H7 (cell line): ENCODE measurements around the gene SGCD. TPM values are rescaled to one million over a fixed set of nuclear protein-coding genes. Genes with fewer than 3 reads are reported as not detected.
"Not testable (repeated sequence)": the region's sequence is repeated elsewhere in the genome, so short reads cannot be mapped to it uniquely, and the experiment has no call there.

Experiments
- DNase-seq: peaks from one replicate; pipeline ENCODE4 v3.0.0; 2012
- H3K27me3 ChIP-seq: 2 replicates; pipeline ENCODE4 v1.6.0; 2011; ENCODE audit warnings: mild to moderate bottlenecking, low read length; ENCODE audit not compliant: control insufficient read depth, insufficient read depth
- H3K36me3 ChIP-seq: replicated peaks from 2 replicates; pipeline ENCODE4 v1.5.1; 2011; ENCODE audit warnings: low read length; ENCODE audit not compliant: control insufficient read depth, insufficient read depth
- H3K4me3 ChIP-seq: 2 replicates; pipeline ENCODE4 v1.5.1; 2011; ENCODE audit warnings: low read depth, mild to moderate bottlenecking, control low read depth, low read length, moderate library complexity; ENCODE audit not compliant: insufficient read depth
- total RNA-seq: library from RNA; depleted of rRNA; stranded (reverse); fragments of >200 nt; shearing (Covaris generic); gene quantifications from 2 replicates; pipeline ENCODE4 v1.2.3, GENCODE V29; 2014

The SGCD gene
- total RNA-seq, 1 experiment from 2014 or later, result not detected

DNA sequence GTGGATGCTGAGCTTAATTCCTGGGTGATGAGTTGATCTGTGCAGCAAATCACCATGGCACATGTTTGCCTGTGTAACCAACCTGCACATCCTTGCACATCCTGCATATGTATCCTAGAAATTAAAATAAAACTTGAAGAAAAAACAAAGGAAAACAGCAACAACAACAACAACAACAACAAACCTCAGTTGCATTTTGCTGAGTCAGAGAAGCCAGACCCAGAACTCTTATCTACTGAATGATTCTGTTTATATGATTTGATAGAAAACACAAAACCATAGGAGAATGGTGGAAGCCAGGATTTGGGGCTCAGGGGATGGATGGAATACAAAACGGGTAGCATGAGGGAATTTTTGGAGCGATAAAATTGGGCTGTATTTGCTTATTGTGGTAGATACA is 307.3 kb downstream of the SGCD start:
- H3K36me3 ChIP-seq, result no peaks in the 10 kb centered on the region
- no peak overlapping the region for H3K4me3 ChIP-seq
- no peaks in the 10 kb centered on the region for H3K27me3 ChIP-seq
- DNase-seq, result no peak

DNA sequence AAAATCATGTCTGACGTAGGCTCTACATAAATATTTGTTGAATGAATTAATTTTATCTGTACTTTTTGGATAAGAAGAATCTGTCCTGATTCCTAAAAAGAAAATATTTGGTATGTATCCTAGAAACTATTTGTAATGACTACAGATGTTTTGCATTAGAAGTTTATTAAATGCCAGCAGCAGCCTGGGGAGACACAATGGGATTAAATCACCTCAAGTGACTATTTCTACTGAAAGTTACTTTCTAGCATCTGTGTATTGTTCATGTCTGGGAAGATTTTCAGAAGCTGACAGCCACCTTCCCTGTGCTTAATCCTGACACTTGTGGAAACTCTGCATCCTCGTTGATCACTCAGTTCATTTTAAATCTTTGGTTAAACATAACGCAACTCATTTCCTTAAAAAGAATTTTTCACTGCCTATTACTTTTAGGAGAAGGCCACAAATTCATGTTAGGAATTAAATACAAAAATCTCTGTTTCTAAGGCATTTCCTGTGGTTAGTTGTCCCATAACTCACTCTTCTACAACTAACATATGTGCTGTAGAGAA is 313.8 kb downstream of the SGCD start:
- H3K4me3 ChIP-seq, result no peak overlapping the region
- no peaks in the 10 kb centered on the region for H3K36me3 ChIP-seq
- H3K27me3 ChIP-seq, result no peaks in the 10 kb centered on the region
- DNase-seq, result no peak

- Histone ChIP-seq H3K36me3 (no peaks in the 10 kb centered on the region), H3K4me3 (no peak overlapping the region), H3K27me3 (no peaks in the 10 kb centered on the region)
- DNase-seq, result no peak
Measured at GRCh38 chr5:156641686-156642085, 314.7 kb downstream of the SGCD start.

GRCh38 chr5:156647034-156647451 is 320.1 kb downstream of the SGCD start:
- Histone ChIP-seq H3K27me3 (no peaks in the 10 kb centered on the region), H3K4me3 (no peak overlapping the region), H3K36me3 (no peaks in the 10 kb centered on the region)
- DNase-seq, result no peak

DNA sequence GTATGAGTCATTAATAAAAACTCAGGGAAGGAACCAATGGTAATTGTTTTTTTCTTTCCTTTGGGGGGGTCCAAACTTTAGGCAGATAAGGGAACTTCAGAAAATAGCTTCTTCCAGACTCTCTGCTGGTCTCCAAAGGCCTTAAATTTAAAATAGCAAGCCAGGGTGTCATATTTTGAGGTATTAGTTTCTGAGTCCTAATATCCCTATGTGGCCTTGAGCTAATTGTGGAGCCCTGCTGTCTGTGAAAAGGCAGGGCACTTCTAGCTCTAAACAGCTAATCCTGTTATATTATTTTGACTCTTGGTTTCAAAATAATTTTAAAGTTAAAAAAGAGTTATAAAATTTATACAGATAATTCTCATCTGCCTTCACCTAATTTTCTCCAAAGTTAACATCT is 327.5 kb downstream of the SGCD start:
- Histone ChIP-seq H3K4me3 (no peak overlapping the region), H3K27me3 (no peaks in the 10 kb centered on the region), H3K36me3 (no peaks in the 10 kb centered on the region)
- DNase-seq, result no peak

GRCh38 chr5:156655732-156656131 is 328.8 kb downstream of the SGCD start:
- no peaks in the 10 kb centered on the region for H3K27me3 ChIP-seq
- no peak overlapping the region for H3K4me3 ChIP-seq

GRCh38 chr5:156664832-156665231 is 337.9 kb downstream of the SGCD start:
- H3K27me3 ChIP-seq, H3K4me3 ChIP-seq, H3K36me3 ChIP-seq, DNase-seq: not testable (repeated sequence)

More at GRCh38 chr5:156655732-156656131, 328.8 kb downstream of the SGCD start:
- DNase-seq, result no peak
- no peaks in the 10 kb centered on the region for H3K36me3 ChIP-seq

DNA sequence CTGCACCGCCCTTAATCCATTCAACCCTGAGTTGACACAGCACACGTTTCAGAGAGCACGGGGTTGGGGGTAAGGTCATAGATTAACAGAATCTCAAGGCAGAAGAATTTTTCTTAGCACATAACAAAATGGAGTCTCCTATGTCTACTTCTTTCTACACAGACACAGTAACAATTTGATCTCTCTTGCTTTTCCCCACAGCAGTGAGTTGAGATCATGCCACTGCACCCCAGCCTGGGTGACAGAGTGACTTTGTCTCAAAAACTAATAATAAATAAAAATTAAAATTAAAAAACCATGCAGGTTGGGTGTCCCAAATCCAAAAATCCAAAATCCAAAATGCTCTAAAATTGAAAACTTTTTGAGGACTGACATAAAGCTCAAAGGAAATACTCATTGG is 339.7 kb downstream of the SGCD start:
- not testable (repeated sequence) for H3K4me3 ChIP-seq, H3K36me3 ChIP-seq, DNase-seq, H3K27me3 ChIP-seq

GRCh38 chr5:156667616-156668015 is 340.7 kb downstream of the SGCD start:
- Histone ChIP-seq H3K27me3 (no peaks in the 10 kb centered on the region), H3K4me3 (no peak overlapping the region), H3K36me3 (no peaks in the 10 kb centered on the region)
- DNase-seq, result no peak

- Histone ChIP-seq H3K4me3 (no peak overlapping the region), H3K27me3 (no peaks in the 10 kb centered on the region), H3K36me3 (no peaks in the 10 kb centered on the region)
- no peak for DNase-seq
Measured at GRCh38 chr5:156669416-156669815, 342.5 kb downstream of the SGCD start.

- no peak for DNase-seq
- Histone ChIP-seq H3K4me3 (no peak overlapping the region), H3K27me3 (no peaks in the 10 kb centered on the region), H3K36me3 (no peaks in the 10 kb centered on the region)
Measured at GRCh38 chr5:156670615-156671014, 343.7 kb downstream of the SGCD start.

DNA sequence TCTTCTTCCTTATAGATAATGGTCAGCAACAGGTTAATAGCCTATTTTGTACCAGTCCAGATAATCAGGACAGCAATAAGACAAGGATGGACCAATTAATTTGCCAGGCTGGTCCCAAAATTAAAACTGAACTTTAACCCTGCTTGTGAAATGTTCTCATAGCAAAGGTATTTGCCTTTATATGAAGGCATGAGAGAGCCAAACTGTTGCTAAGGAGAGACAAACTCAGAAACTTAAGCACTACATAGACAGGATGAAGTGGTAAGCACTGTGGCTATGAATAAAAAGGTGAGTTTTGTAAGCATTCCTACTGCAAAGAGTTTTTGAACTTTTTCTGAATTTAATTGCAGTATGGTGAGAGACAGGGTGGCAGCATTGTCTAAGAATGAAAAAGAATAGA is 348.4 kb downstream of the SGCD start:
- no peaks in the 10 kb centered on the region for H3K27me3 ChIP-seq
- H3K36me3 ChIP-seq, result no peaks in the 10 kb centered on the region
- H3K4me3 ChIP-seq, result no peak overlapping the region
- DNase-seq, result no peak

DNA sequence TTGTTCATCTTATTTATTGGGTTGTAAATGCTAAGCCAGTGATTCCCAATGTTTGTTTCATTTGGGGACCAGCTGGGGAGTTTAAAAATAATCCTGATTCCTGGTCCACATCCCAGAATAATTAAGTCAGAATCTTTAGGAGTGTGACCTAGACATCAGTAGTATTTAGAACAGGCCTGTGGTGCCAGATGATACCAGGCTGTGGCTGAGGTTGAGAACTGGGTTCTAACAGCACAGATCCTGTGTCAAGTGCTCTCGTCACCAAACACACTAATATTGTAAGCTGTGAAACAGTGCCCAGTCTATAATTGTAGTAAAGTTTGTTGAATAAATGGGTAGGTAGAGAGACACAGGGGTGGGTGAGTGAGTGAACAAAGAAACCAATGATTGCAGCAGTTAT is 351.0 kb downstream of the SGCD start:
- no peaks in the 10 kb centered on the region for H3K36me3 ChIP-seq
- DNase-seq, result no peak
- no peaks in the 10 kb centered on the region for H3K27me3 ChIP-seq
- H3K4me3 ChIP-seq, result no peak overlapping the region

- no peak overlapping the region for H3K4me3 ChIP-seq
- no peaks in the 10 kb centered on the region for H3K27me3 ChIP-seq
- no peak for DNase-seq
- no peaks in the 10 kb centered on the region for H3K36me3 ChIP-seq
Measured at GRCh38 chr5:156678484-156678883, 351.5 kb downstream of the SGCD start.

GRCh38 chr5:156680831-156681230 is 353.9 kb downstream of the SGCD start:
- DNase-seq, result no peak
- no peak overlapping the region for H3K4me3 ChIP-seq
- no peaks in the 10 kb centered on the region for H3K27me3 ChIP-seq
- H3K36me3 ChIP-seq, result no peaks in the 10 kb centered on the region

DNA sequence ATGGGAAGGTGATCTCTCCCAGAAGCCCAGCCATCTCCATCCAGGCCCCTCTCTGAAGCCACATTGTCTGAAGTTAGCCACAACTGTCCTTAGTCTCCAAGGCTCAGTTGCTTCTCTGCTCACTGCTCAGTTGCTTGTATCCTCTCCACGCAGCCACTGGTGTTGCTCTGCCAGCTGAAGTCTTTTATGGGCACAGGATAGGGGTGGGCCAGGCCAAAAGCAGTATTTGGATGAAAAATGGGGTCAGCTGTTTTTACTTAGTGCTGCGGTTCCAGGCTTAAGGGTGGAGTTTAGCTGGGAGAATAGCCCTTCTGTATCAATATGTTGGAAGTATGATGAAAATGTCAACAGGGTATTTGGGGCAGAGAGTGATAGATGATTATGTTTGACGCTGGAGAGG is 354.3 kb downstream of the SGCD start:
- H3K4me3 ChIP-seq, result no peak overlapping the region
- H3K36me3 ChIP-seq, result no peaks in the 10 kb centered on the region
- no peak for DNase-seq
- no peaks in the 10 kb centered on the region for H3K27me3 ChIP-seq
